Vagina (tissue), 2 donors: ENCODE results near the gene EME2. TPM values are rescaled to one million over a fixed set of nuclear protein-coding genes. Genes with fewer than 3 reads are reported as not detected.

Experiments
- DNase-seq, 2 donors: peaks; one replicate each; pipeline ENCODE4 v3.0.0-alpha.2; 2017; ENCODE audit errors: extremely low spot score in 2 of 2
- H3K27ac ChIP-seq: fragments of 200-600 bp; sonication (generic); one replicate; pipeline ENCODE4 v1.5.1; 2019
- H3K27me3 ChIP-seq: fragments of 200-600 bp; sonication (generic); one replicate; pipeline ENCODE4 v1.5.1; 2019
- H3K36me3 ChIP-seq, 2 donors: fragments of 200-600 bp; sonication (generic); one replicate each; pipeline ENCODE4 v1.5.1; 2017 to 2019
- H3K4me1 ChIP-seq: fragments of 200-600 bp; sonication (generic); one replicate; pipeline ENCODE4 v1.5.1; 2019
- H3K4me3 ChIP-seq, 2 donors: fragments of 200-600 bp; sonication (generic); 1 replicate in 1 of 2; 2 replicates in 1 of 2; pipeline ENCODE4 v1.5.1; 2016 to 2019
- H3K9me3 ChIP-seq: fragments of 200-600 bp; sonication (generic); one replicate; pipeline ENCODE4 v1.5.1; 2019
- POLR2A ChIP-seq, 2 donors: fragments of 450-650 bp; IDR thresholded peaks; one replicate each; pipeline ENCODE4 v1.6.1; 2017; ENCODE audit warnings: antibody characterized with exemption in 2 of 2, mild to moderate bottlenecking in 2 of 2, moderate library complexity in 2 of 2
- POLR2AphosphoS5 ChIP-seq, 2 donors: sonication (generic); formaldehyde crosslinking; IDR thresholded peaks; one replicate each; pipeline ENCODE4 v1.9.0; 2017; ENCODE audit warnings: antibody characterized with exemption in 2 of 2, mild to moderate bottlenecking in 2 of 2, low read depth in 1 of 2; ENCODE audit not compliant: insufficient read depth in 1 of 2
- intact Hi-C: fragments of 100-400 bp; cut with DNase I; formaldehyde crosslinking; loops from one replicate; pipeline ENCODE4 v1.15.1; 2023
- total RNA-seq: library from RNA; depleted of rRNA; stranded (reverse); fragments of >200 nt; gene quantifications from one replicate; pipeline ENCODE4 v1.2.3, GENCODE V29; 2016
- TF ChIP-seq, protein P1 (sequence below), 3 experiments: fragments of 450-650 bp in 2 of 3; fragments of 200-600 bp in 1 of 3; sonication (generic) in 1 of 3; IDR thresholded peaks; one replicate each; pipeline ENCODE4 v1.5.1; 2017 to 2019; ENCODE audit warnings: antibody characterized with exemption in 3 of 3, mild to moderate bottlenecking in 2 of 3, moderate library complexity in 2 of 3

Gene EME2
- total RNA-seq, 1 donor from 2014 or later: 13.5 TPM

DNA sequence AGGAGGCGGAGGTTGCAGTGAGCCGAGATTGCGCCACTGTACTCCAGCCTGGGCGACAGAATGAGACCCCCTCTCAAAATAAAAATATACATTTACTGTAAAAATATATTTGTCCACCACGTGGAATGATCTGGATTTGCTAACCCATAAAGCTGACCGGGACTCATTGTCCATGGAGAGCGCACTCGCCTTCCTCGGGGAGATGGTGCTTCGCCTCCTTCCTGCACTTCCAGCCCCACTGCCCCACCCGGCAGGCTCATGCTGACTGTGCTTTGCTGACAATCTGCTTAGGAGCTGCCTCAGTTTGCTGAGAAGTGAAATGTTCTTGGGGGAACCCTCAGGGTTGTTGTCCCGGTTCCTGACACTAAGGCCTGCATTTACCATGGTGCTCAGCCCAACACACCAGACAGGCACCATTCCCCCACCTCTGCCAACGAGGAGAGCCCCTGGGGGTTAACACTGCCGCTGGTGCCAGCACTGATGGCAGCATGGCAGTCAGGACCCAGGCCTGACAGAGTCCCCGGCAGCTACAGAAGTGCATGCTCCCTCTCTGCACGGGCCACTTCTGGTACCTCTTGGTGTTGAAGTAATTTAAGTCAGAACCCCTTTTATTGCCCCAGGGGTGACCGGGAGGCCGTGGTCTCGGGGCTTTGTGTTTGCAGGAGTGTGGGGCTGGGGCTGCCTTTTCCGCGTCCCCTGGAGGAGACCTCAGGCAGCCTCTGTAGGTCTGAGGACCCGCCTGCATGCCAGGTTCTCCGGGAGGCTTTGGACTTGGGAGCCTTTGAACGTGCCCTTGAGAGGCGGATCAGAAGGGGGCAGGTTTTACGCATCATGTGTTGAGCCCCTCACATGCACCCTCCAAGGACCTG is 12.6 kb downstream of the EME2 start:
- TF ChIP-seq POLR2A (IDR thresholded peaks at IDR 0.05): no peak
- no peak for TF ChIP-seq POLR2AphosphoS5 (IDR thresholded peaks at IDR 0.05; ENCODE audit: insufficient read depth in 1 of 2, low read depth in 1 of 2)
- TF ChIP-seq, protein P1, sequence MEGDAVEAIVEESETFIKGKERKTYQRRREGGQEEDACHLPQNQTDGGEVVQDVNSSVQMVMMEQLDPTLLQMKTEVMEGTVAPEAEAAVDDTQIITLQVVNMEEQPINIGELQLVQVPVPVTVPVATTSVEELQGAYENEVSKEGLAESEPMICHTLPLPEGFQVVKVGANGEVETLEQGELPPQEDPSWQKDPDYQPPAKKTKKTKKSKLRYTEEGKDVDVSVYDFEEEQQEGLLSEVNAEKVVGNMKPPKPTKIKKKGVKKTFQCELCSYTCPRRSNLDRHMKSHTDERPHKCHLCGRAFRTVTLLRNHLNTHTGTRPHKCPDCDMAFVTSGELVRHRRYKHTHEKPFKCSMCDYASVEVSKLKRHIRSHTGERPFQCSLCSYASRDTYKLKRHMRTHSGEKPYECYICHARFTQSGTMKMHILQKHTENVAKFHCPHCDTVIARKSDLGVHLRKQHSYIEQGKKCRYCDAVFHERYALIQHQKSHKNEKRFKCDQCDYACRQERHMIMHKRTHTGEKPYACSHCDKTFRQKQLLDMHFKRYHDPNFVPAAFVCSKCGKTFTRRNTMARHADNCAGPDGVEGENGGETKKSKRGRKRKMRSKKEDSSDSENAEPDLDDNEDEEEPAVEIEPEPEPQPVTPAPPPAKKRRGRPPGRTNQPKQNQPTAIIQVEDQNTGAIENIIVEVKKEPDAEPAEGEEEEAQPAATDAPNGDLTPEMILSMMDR (IDR thresholded peaks at IDR 0.05): no peak
- Histone ChIP-seq H3K4me1 (peaks cover 54% of the 10 kb centered on the region), H3K4me3 (no peak overlapping the region), H3K27ac (no peak overlapping the region), H3K27me3 (no peaks in the 10 kb centered on the region), H3K9me3 (no peaks in the 10 kb centered on the region), H3K36me3 (peaks cover 0 to 29% of the 10 kb centered on the region in 2 donors)
- intact Hi-C loops: no loop called here
- DNase-seq: no peak

DNA sequence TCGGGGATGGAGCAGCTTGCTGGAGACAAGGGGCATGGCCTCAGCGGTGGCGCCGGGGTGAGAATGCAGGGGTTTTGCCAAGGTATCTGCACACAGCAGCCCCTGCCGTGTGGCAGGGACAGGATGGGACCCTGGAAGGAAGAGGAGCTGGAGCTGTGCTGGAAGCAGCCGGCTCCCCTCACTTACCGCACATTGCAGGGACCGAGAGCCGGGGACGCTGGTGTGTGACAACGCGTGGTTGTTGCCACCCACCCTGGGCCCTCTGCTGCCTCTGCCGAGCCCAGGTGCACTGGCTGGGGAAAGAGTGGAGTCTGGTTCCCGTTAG is 13.2 kb downstream of the EME2 start:
- peaks cover 48% of the 10 kb centered on the region for H3K4me1 ChIP-seq
- no peak for DNase-seq

DNA sequence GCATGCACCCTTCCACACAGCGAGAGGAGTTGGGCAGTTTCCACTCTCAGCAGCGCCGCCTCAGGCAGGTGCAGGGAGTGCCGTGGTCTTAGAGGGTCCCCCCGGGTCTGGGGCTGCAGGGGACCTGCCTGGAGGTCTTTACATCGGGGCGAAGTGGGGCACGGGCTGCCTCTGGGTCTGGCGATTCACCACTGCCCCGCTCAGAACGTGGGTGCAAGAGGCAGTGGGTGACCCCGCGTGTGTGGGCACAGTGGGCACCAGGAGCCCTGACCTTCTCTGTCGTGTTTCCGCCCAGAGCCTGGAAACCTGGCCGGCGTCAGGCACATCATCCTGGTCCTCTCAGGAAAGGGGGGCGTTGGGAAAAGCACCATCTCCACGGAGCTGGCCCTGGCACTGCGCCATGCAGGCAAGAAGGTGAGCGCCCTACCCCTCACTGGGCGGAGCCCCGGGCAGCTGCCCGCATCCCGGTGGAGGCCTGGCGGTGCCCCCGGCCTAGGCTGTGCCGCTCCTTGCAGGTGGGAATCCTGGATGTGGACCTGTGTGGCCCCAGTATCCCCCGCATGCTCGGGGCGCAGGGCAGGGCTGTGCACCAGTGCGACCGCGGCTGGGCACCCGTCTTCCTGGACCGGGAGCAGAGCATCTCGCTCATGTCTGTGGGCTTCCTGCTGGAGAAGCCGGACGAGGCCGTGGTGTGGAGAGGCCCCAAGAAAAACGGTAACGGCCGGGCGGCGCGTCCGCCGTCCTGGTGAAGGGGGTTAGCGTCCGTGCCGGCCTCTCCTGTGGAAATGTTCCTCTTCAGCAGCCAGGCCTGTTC is 13.8 kb downstream of the EME2 start:
- H3K9me3 ChIP-seq: no peaks in the 10 kb centered on the region
- no peak for DNase-seq
- H3K36me3 ChIP-seq: peaks cover 0 to 27% of the 10 kb centered on the region in 2 donors
- no peak overlapping the region for H3K4me3 ChIP-seq
- H3K27ac ChIP-seq: no peak overlapping the region
- H3K4me1 ChIP-seq: peaks cover 41% of the 10 kb centered on the region
- intact Hi-C loops: no loop called here
- TF ChIP-seq POLR2A (IDR thresholded peaks at IDR 0.05): no peak
- TF ChIP-seq POLR2AphosphoS5 (IDR thresholded peaks at IDR 0.05; ENCODE audit: insufficient read depth in 1 of 2, low read depth in 1 of 2): no peak
- TF ChIP-seq, protein P1 (IDR thresholded peaks at IDR 0.05): no peak
- no peaks in the 10 kb centered on the region for H3K27me3 ChIP-seq

More for the DNA sequence above, 13.2 kb downstream of the EME2 start:
- Histone ChIP-seq H3K27me3 (no peaks in the 10 kb centered on the region), H3K9me3 (no peaks in the 10 kb centered on the region), H3K4me3 (no peak overlapping the region), H3K27ac (no peak overlapping the region), H3K36me3 (peaks cover 0 to 27% of the 10 kb centered on the region in 2 donors)
- intact Hi-C loops: no loop called here
- no peak for TF ChIP-seq POLR2A (IDR thresholded peaks at IDR 0.05)
- no peak for TF ChIP-seq POLR2AphosphoS5 (IDR thresholded peaks at IDR 0.05; ENCODE audit: insufficient read depth in 1 of 2, low read depth in 1 of 2)
- TF ChIP-seq, protein P1 (IDR thresholded peaks at IDR 0.05): no peak

DNA sequence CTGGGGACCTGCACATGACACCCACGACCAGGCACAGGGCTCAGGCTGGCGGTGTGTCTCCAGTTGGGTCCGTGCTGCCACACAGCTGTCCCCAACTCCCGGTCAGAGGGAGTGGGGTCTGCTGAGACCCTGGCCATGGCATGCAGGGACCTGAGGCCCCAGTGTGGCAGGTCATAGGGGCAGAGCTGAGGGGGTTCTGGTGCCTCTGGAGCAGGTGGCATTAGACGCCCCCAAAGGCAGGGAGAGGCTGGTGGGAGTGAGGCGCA is 14.4 kb downstream of the EME2 start:
- no peak overlapping the region for H3K4me3 ChIP-seq
- DNase-seq: no peak
- peaks cover 36% of the 10 kb centered on the region for H3K4me1 ChIP-seq
- no peaks in the 10 kb centered on the region for H3K27me3 ChIP-seq
- TF ChIP-seq POLR2A (IDR thresholded peaks at IDR 0.05) (no peak), POLR2AphosphoS5 (IDR thresholded peaks at IDR 0.05; ENCODE audit: insufficient read depth in 1 of 2, low read depth in 1 of 2) (no peak)
- TF ChIP-seq, protein P1 (IDR thresholded peaks at IDR 0.05): no peak
- intact Hi-C loops: no loop called here
- H3K9me3 ChIP-seq: no peaks in the 10 kb centered on the region
- H3K27ac ChIP-seq: no peak overlapping the region
- peaks cover 0 to 27% of the 10 kb centered on the region in 2 donors for H3K36me3 ChIP-seq
